Trophoblast cell (in vitro differentiated cells and primary cell): ENCODE data around the gene LGALS1.
A peak's percentile ranks its signal among the peaks of the same experiment; 100 is the strongest.

Source experiments
- DNase-seq, 2 donors: peaks; one replicate each; pipeline ENCODE4 v3.0.0-alpha.2; 2016
- H2AFZ ChIP-seq: 2 replicates; pipeline ENCODE4 v1.6.1; 2013; ENCODE audit warnings: low read length, moderate library complexity, mild to moderate bottlenecking; ENCODE audit not compliant: insufficient read depth, poor library complexity
- H2AK5ac ChIP-seq: 2 replicates; pipeline ENCODE4 v1.6.1; 2013; ENCODE audit warnings: mild to moderate bottlenecking, low read length
- H2BK120ac ChIP-seq: 2 replicates; pipeline ENCODE4 v1.6.1; 2013; ENCODE audit warnings: low read length, mild to moderate bottlenecking, moderate library complexity; ENCODE audit not compliant: insufficient read depth, poor library complexity
- H2BK12ac ChIP-seq: 2 replicates; pipeline ENCODE4 v1.6.1; 2013; ENCODE audit warnings: mild to moderate bottlenecking, low read length, moderate library complexity
- H2BK5ac ChIP-seq: 2 replicates; pipeline ENCODE4 v1.6.1; 2013; ENCODE audit warnings: low read length, low read depth, moderate library complexity, mild to moderate bottlenecking; ENCODE audit not compliant: poor library complexity
- H3K14ac ChIP-seq: 2 replicates; pipeline ENCODE4 v1.6.1; 2013; ENCODE audit warnings: mild to moderate bottlenecking, low read length
- H3K18ac ChIP-seq: 2 replicates; pipeline ENCODE4 v1.6.1; 2013; ENCODE audit warnings: mild to moderate bottlenecking, low read length
- H3K23ac ChIP-seq: 2 replicates; pipeline ENCODE4 v1.6.1; 2013; ENCODE audit warnings: low read length
- H3K27ac ChIP-seq: 2 replicates; pipeline ENCODE4 v1.5.1; 2013; ENCODE audit warnings: low read depth, mild to moderate bottlenecking, inconsistent platforms, low read length, moderate library complexity
- H3K27me3 ChIP-seq: 2 replicates; pipeline ENCODE4 v1.6.1; 2013; ENCODE audit warnings: inconsistent platforms, mild to moderate bottlenecking, low read length, moderate library complexity; ENCODE audit not compliant: insufficient read depth
- H3K36me3 ChIP-seq, 2 experiments: 1 replicate in 1 of 2; 2 replicates in 1 of 2; pipeline ENCODE4 v1.6.1; 2013; ENCODE audit warnings: low read length in 2 of 2, mild to moderate bottlenecking in 2 of 2, moderate library complexity in 1 of 2; ENCODE audit not compliant: insufficient read depth in 2 of 2, control insufficient read depth in 1 of 2
- H3K4ac ChIP-seq: 2 replicates; pipeline ENCODE4 v1.6.1; 2013; ENCODE audit warnings: low read depth, mild to moderate bottlenecking, low read length, moderate library complexity
- H3K4me1 ChIP-seq, 2 experiments: 1 replicate in 1 of 2; 2 replicates in 1 of 2; pipeline ENCODE4 v1.6.1; 2013; ENCODE audit warnings: low read length in 2 of 2, mild to moderate bottlenecking in 2 of 2, moderate library complexity in 1 of 2; ENCODE audit not compliant: insufficient read depth in 2 of 2, control insufficient read depth in 1 of 2
- H3K4me2 ChIP-seq: 2 replicates; pipeline ENCODE4 v1.6.1; 2013; ENCODE audit warnings: inconsistent platforms, mild to moderate bottlenecking, low read length, moderate library complexity
- H3K4me3 ChIP-seq: 2 replicates; pipeline ENCODE4 v1.5.1; 2013; ENCODE audit warnings: mild to moderate bottlenecking, low read depth, low read length, inconsistent platforms
- H3K79me1 ChIP-seq: one replicate; pipeline ENCODE4 v1.6.1; 2013; ENCODE audit warnings: low read length
- H3K79me2 ChIP-seq: 2 replicates; pipeline ENCODE4 v1.6.1; 2013; ENCODE audit warnings: low read length, mild to moderate bottlenecking; ENCODE audit not compliant: control insufficient read depth, insufficient read depth, poor library complexity
- H3K9ac ChIP-seq: 2 replicates; pipeline ENCODE4 v1.6.1; 2013; ENCODE audit warnings: mild to moderate bottlenecking, low read length
- H3K9me3 ChIP-seq: 2 replicates; pipeline ENCODE4 v1.6.1; 2013; ENCODE audit warnings: low read depth, mild to moderate bottlenecking, control low read depth, inconsistent platforms, low read length; ENCODE audit not compliant: insufficient read depth
- H4K12ac ChIP-seq: 2 replicates; pipeline ENCODE4 v1.6.1; 2013; ENCODE audit warnings: low read depth, mild to moderate bottlenecking, low read length, moderate library complexity
- H4K8ac ChIP-seq: 2 replicates; pipeline ENCODE4 v1.6.1; 2013; ENCODE audit warnings: low read depth, mild to moderate bottlenecking, low read length, moderate library complexity
- H4K91ac ChIP-seq: one replicate; pipeline ENCODE4 v1.6.1; 2013; ENCODE audit warnings: low read depth, mild to moderate bottlenecking, low read length, moderate library complexity
- WGBS: extraction: QIAGEN DNeasy Blood & Tissue Kit; methylation state at CpG from one replicate; pipeline ENCODE4 v1.1.7; 2013; ENCODE audit warnings: missing lambda C conversion rate; ENCODE audit not compliant: insufficient read length, insufficient coverage; ENCODE audit errors: extremely low coverage; 5-methylcytosine and 5-hydroxymethylcytosine counted together

The LGALS1 gene

GRCh38 chr22:37713761-37714160 is 38.3 kb downstream of the LGALS1 start:
- H3K9ac ChIP-seq = no peak overlapping the region
- H3K4ac ChIP-seq = no peak overlapping the region
- no peak overlapping the region for H2BK12ac ChIP-seq
- H3K79me1 ChIP-seq = no peaks in the 10 kb centered on the region
- no peak overlapping the region for H3K23ac ChIP-seq
- no peak overlapping the region for H3K4me2 ChIP-seq
- no peak overlapping the region for H4K8ac ChIP-seq
- H3K79me2 ChIP-seq = no peaks in the 10 kb centered on the region
- H3K36me3 ChIP-seq = no peaks in the 10 kb centered on the region
- H3K27me3 ChIP-seq = no peaks in the 10 kb centered on the region
- no peak overlapping the region for H3K4me3 ChIP-seq
- H3K14ac ChIP-seq = no peak overlapping the region
- H4K12ac ChIP-seq = no peak overlapping the region
- no peak overlapping the region for H2AK5ac ChIP-seq
- no peak overlapping the region for H2AFZ ChIP-seq
- no CpG with 5 or more reads among the region's 7 CpGs for WGBS
- peaks cover 0 to 3% of the 10 kb centered on the region in 2 experiments for H3K4me1 ChIP-seq
- H2BK120ac ChIP-seq = no peak overlapping the region
- no peak overlapping the region for H3K27ac ChIP-seq
- H3K18ac ChIP-seq = no peak overlapping the region
- peaks cover 4% of the 10 kb centered on the region for H3K9me3 ChIP-seq
- DNase-seq = no peak
- no peak overlapping the region for H2BK5ac ChIP-seq
- no peak overlapping the region for H4K91ac ChIP-seq

GRCh38 chr22:37714634-37715033 is 39.2 kb downstream of the LGALS1 start:
- Histone ChIP-seq H3K9me3 (peaks cover 2% of the 10 kb centered on the region), H3K79me2 (no peaks in the 10 kb centered on the region), H3K9ac (no peak overlapping the region), H3K4ac (no peak overlapping the region), H3K14ac (no peak overlapping the region), H3K18ac (no peak overlapping the region), H3K4me2 (no peak overlapping the region), H4K8ac (no peak overlapping the region), H3K4me1 (peaks cover 0 to 3% of the 10 kb centered on the region in 2 experiments), H2AFZ (no peak overlapping the region), H3K27me3 (no peaks in the 10 kb centered on the region), H3K79me1 (no peaks in the 10 kb centered on the region), H2BK5ac (no peak overlapping the region), H2AK5ac (no peak overlapping the region), H3K36me3 (no peaks in the 10 kb centered on the region), H3K23ac (no peak overlapping the region), H3K27ac (no peak overlapping the region), H2BK120ac (no peak overlapping the region), H3K4me3 (no peak overlapping the region), H2BK12ac (no peak overlapping the region), H4K12ac (no peak overlapping the region), H4K91ac (no peak overlapping the region)
- no CpG with 5 or more reads among the region's 2 CpGs for WGBS
- DNase-seq = no peak

- Histone ChIP-seq H2AK5ac (no peak overlapping the region), H4K91ac (no peak overlapping the region), H3K23ac (no peak overlapping the region), H3K9me3 (peaks cover 2% of the 10 kb centered on the region), H3K4me2 (no peak overlapping the region), H4K12ac (no peak overlapping the region), H2AFZ (no peak overlapping the region), H3K4ac (no peak overlapping the region), H2BK12ac (no peak overlapping the region), H4K8ac (no peak overlapping the region), H3K79me1 (no peaks in the 10 kb centered on the region), H2BK120ac (no peak overlapping the region), H3K9ac (no peak overlapping the region), H3K4me3 (no peak overlapping the region), H2BK5ac (no peak overlapping the region), H3K27ac (no peak overlapping the region), H3K14ac (no peak overlapping the region), H3K18ac (no peak overlapping the region), H3K27me3 (no peaks in the 10 kb centered on the region), H3K4me1 (no peaks in the 10 kb centered on the region), H3K36me3 (no peaks in the 10 kb centered on the region), H3K79me2 (no peaks in the 10 kb centered on the region)
- DNase-seq = no peak
- no CpG with 5 or more reads among the region's 7 CpGs for WGBS
Observed at GRCh38 chr22:37715760-37716159, 40.3 kb downstream of the LGALS1 start.

GRCh38 chr22:37716708-37717107 is 41.3 kb downstream of the LGALS1 start:
- Histone ChIP-seq H4K8ac (no peak overlapping the region), H3K79me2 (no peaks in the 10 kb centered on the region), H2BK12ac (no peak overlapping the region), H3K36me3 (no peaks in the 10 kb centered on the region), H3K27me3 (no peaks in the 10 kb centered on the region), H3K4me1 (no peaks in the 10 kb centered on the region), H3K14ac (no peak overlapping the region), H3K23ac (no peak overlapping the region), H2AFZ (no peak overlapping the region), H3K4me2 (no peak overlapping the region), H3K79me1 (no peaks in the 10 kb centered on the region), H2AK5ac (no peak overlapping the region), H3K9me3 (peaks cover 2% of the 10 kb centered on the region), H3K27ac (no peak overlapping the region), H3K9ac (no peak overlapping the region), H2BK5ac (no peak overlapping the region), H3K4me3 (no peak overlapping the region), H2BK120ac (no peak overlapping the region), H4K12ac (no peak overlapping the region), H3K4ac (no peak overlapping the region), H3K18ac (no peak overlapping the region), H4K91ac (no peak overlapping the region)
- whole genome bisulfite sequencing = no CpG with 5 or more reads among the region's 9 CpGs
- DNase-seq = peak in 1 of 2 donors; percentile 30
